ENCODE results near the gene CHID1. TPM values are rescaled to one million over a fixed set of nuclear protein-coding genes. Genes with fewer than 3 reads are reported as not detected.

The CHID1 gene
- total and polyA plus RNA-seq, 2 donors (not counting 1 experiment from before 2014, with no cell fraction given) = 31.0 to 68.1 TPM

DNA sequence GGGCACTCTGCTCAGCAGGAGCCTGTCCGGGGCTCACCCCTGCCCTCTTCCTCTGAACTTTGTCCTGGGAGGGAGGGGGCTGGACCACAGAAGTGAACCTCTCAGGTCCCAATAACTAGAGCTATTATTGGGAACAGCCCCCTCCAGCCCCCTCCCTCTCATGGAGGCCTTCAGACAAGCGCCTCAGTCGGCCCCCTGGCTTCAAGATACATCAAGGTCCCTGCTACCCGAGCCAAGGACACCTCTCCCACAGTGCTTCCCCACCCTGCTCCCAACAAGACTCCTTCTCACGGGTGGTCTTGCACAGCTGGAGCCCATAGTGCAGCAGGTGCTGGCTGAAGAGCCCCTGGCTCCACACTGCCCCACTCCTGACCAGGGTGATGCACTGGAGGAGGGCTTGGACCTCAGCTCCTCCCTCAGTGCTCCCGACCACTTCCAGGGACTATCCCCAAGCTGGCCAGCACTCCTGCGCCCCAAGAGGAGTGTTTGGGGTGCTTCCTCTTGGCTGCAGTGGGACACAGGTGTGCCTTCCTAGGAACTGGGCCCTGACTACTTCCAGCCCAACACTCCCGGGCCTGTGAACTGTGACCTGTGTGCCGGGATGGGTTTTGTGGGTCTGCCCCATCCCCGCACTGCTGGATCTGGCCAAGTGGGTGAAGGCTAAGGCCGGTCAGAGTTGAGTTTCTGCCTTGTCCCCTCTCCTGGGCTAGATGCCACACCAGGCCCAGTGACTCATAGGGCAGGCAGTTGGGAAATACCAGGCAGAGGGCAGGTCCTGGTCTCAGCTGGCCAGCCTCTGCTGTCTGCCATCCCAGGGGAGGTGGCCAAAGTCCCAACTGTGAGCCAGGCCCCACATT is 89.7 kb downstream of the CHID1 start:
- POLR2A ChIA-PET = interaction anchor here (0.7 to 3.7 kb wide), 8 partner anchors 9 to 315 kb away, joined by 3 to 57 read pairs (median 10); partner anchors contain the start of genes CD151, CRACR2B, HRAS and LRRC56

More for the DNA sequence above, 89.7 kb downstream of the CHID1 start:
- Histone ChIP-seq H3K36me3 (replicated peaks in 1 of 2; ENCODE audit: control extremely low read depth in 1 of 2, control insufficient read depth in 1 of 2, extremely low read depth in 1 of 2, insufficient read depth in 2 of 2, low read length in 1 of 2) (peaks cover 0 to 30% of the 10 kb centered on the region in 2 experiments), H3K27me3 (replicated peaks in 1 of 4; ENCODE audit: control extremely low read depth in 1 of 4, control insufficient read depth in 3 of 4, insufficient read depth in 4 of 4, low read length in 3 of 4) (peaks cover 0 to 2% (median 0%) of the 10 kb centered on the region in 4 experiments), H3K4me3 (ENCODE audit: control extremely low read depth in 1 of 5, extremely low read depth in 1 of 5, insufficient read depth in 1 of 5, low read depth in 2 of 5, low read length in 4 of 5) (peak overlapping the region; percentile 37 to 82 (median 73)), H3K4me1 (ENCODE audit: control insufficient read depth in 2 of 2, insufficient read depth in 2 of 2, low read length in 2 of 2) (peaks cover 16 to 26% of the 10 kb centered on the region in 2 donors), H2AFZ (ENCODE audit: insufficient read depth, low read depth, low read length, poor library complexity, severe bottlenecking) (no peak overlapping the region), H3K27ac (ENCODE audit: low read length in 2 of 2) (peak overlapping the region; percentile 6 to 45), H3K9ac (ENCODE audit: low read length) (peak overlapping the region; percentile 91), H3K9me3 (ENCODE audit: control extremely low read depth in 1 of 3, control insufficient read depth in 2 of 3, insufficient read depth in 1 of 3, low read length in 2 of 3) (no peaks in the 10 kb centered on the region), H3K4me2 (replicated peaks; ENCODE audit: low read depth, low read length, poor library complexity, severe bottlenecking) (peak overlapping the region; percentile 90), H3K79me2 (ENCODE audit: control insufficient read depth, insufficient read depth, low read length) (peaks cover 24% of the 10 kb centered on the region), H4K20me1 (ENCODE audit: control insufficient read depth, insufficient read depth, low read length, poor library complexity, severe bottlenecking) (peaks cover 58% of the 10 kb centered on the region)
- DNase-seq (no peak), ATAC-seq (ENCODE audit: low read depth) (no peak)
- CTCF ChIA-PET = interaction anchor here (1.3 to 2.8 kb wide), 2 partner anchors 12 to 28 kb away, joined by 3 to 14 read pairs; partner anchors contain the start of gene RPLP2
- H3K27me3 Mint-ChIP-seq = no peaks in the 10 kb centered on the region
- no peaks in the 10 kb centered on the region for H3K9me3 Mint-ChIP-seq (ENCODE audit: insufficient read depth)
- TF ChIP-seq EZH2 (IDR thresholded peaks at IDR 0.05; ENCODE audit: borderline replicate concordance, insufficient read depth, low read depth, low read length, poor library complexity, severe bottlenecking) = no peak
- TF ChIP-seq, protein P1, sequence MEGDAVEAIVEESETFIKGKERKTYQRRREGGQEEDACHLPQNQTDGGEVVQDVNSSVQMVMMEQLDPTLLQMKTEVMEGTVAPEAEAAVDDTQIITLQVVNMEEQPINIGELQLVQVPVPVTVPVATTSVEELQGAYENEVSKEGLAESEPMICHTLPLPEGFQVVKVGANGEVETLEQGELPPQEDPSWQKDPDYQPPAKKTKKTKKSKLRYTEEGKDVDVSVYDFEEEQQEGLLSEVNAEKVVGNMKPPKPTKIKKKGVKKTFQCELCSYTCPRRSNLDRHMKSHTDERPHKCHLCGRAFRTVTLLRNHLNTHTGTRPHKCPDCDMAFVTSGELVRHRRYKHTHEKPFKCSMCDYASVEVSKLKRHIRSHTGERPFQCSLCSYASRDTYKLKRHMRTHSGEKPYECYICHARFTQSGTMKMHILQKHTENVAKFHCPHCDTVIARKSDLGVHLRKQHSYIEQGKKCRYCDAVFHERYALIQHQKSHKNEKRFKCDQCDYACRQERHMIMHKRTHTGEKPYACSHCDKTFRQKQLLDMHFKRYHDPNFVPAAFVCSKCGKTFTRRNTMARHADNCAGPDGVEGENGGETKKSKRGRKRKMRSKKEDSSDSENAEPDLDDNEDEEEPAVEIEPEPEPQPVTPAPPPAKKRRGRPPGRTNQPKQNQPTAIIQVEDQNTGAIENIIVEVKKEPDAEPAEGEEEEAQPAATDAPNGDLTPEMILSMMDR (IDR thresholded peaks at IDR 0.05) = no peak
- 91% methylated on average over 10 of the region's 11 CpGs for WGBS (ENCODE audit: insufficient coverage)
- H3K27ac Mint-ChIP-seq = peak overlapping the region; percentile 91
- H3K4me3 Mint-ChIP-seq = peak overlapping the region; percentile 92
- intact Hi-C loops (cut with micrococcal nuclease) = loop anchor here (1.0 kb wide), 2 partner anchors 9 to 21 kb away; partner anchors contain the start of genes POLR2L and TSPAN4
- H3K4me1 Mint-ChIP-seq = peaks cover 20% of the 10 kb centered on the region
